K562 (cell line): ENCODE results near the gene P2RY14. TPM values are rescaled to one million over a fixed set of nuclear protein-coding genes. Genes with fewer than 3 reads are reported as not detected.

Experiments
- ATAC-seq: fragments of 200-7000 bp; cut with Tn5 transposase; 3 replicates; pipeline ENCODE4 v1.9.1; 2020; ENCODE audit warnings: moderate library complexity
- BruUV-seq: library from RNA; stranded (reverse); fragments of 400-500 nt; replicated peaks from 2 replicates; lab custom pipeline; 2021; lab: Mats Ljungman, UMichigan
- CTCF ChIA-PET: fragments of 300-600 bp; formaldehyde crosslinking; extraction: SDS; loops from one replicate; lab custom pipeline; 2021; ENCODE audit warnings: low intra/inter-chr PET ratio; lab: Yijun Ruan, JAX
- POLR2A ChIA-PET: fragments of 300-600, 350-650 bp; sonication (Branson Sonifier 250); formaldehyde crosslinking; extraction: SDS; loops from one replicate; lab custom pipeline; 2021; ENCODE audit warnings: antibody characterized with exemption, inconsistent platforms; lab: Yijun Ruan, JAX
- DNase-seq, 4 experiments: peaks; one replicate each; pipeline versions ENCODE4 v3.0.0 to v3.0.0-alpha.2; 2011 to 2018; ENCODE audit warnings: low spot score in 3 of 4, mixed read lengths in 3 of 4; ENCODE audit errors: extremely low read depth in 1 of 4
- FAIRE-seq: peaks from 2 replicates; lab custom pipeline; 2011; peaks lifted over from hg19 to GRCh38; lab: Jason Lieb, UNC
- H2AFZ ChIP-seq: 2 replicates; pipeline ENCODE4 v1.6.0; 2011; ENCODE audit warnings: low read depth, low read length, control low read depth, inconsistent platforms
- H3K27ac ChIP-seq: fragments of 200-600 bp; 3 replicates; pipeline ENCODE4 v1.8.0; 2011; ENCODE audit warnings: low read depth, mild to moderate bottlenecking, control low read depth, inconsistent platforms, low read length, moderate library complexity, mixed read lengths; ENCODE audit errors: extremely low read depth
- H3K27me3 ChIP-seq, 2 experiments: fragments of 300-600 bp in 1 of 2; 2 replicates in 1 of 2; 3 replicates in 1 of 2; pipeline versions ENCODE4 v1.6.0 to v1.8.0; 2011; ENCODE audit warnings: inconsistent platforms in 2 of 2, low read length in 2 of 2, mild to moderate bottlenecking in 1 of 2, mixed read lengths in 1 of 2, moderate library complexity in 1 of 2; ENCODE audit not compliant: control insufficient read depth in 2 of 2, insufficient read depth in 2 of 2
- H3K36me3 ChIP-seq: fragments of 300-600 bp; 3 replicates; pipeline ENCODE4 v1.8.0; 2011; ENCODE audit warnings: mild to moderate bottlenecking, low read length, inconsistent platforms; ENCODE audit not compliant: control insufficient read depth, insufficient read depth
- H3K4me1 ChIP-seq, 2 experiments: fragments of 200-600 bp in 1 of 2; replicated peaks in 1 of 2; 2 replicates in 1 of 2; 3 replicates in 1 of 2; pipeline versions ENCODE4 v1.5.1 to v1.8.0; 2011; ENCODE audit warnings: inconsistent platforms in 2 of 2, low read length in 2 of 2, mild to moderate bottlenecking in 1 of 2, mixed read lengths in 1 of 2, moderate library complexity in 1 of 2; ENCODE audit not compliant: control insufficient read depth in 2 of 2, insufficient read depth in 2 of 2
- H3K4me2 ChIP-seq: 2 replicates; pipeline ENCODE4 v1.6.1; 2011; ENCODE audit warnings: low read length, control low read depth, inconsistent platforms, mixed read lengths; ENCODE audit not compliant: insufficient read depth
- H3K4me3 ChIP-seq: fragments of 200-600 bp; sonication (generic), shearing (Covaris generic); 2 replicates; pipeline ENCODE4 v1.5.1; 2016; ENCODE audit warnings: control low read depth, inconsistent platforms
- H3K79me2 ChIP-seq: fragments of 200-600 bp; 3 replicates; pipeline ENCODE4 v1.8.0; 2011; ENCODE audit warnings: low read length, inconsistent platforms; ENCODE audit not compliant: control insufficient read depth, insufficient read depth
- H3K9ac ChIP-seq, 2 experiments: 2 replicates each; pipeline versions ENCODE4 v1.6.0 to v1.6.1; 2011; ENCODE audit warnings: low read depth in 2 of 2, low read length in 2 of 2, control low read depth in 1 of 2, inconsistent platforms in 1 of 2, mild to moderate bottlenecking in 1 of 2, mixed read lengths in 1 of 2; ENCODE audit not compliant: insufficient read depth in 1 of 2
- H3K9me1 ChIP-seq: one replicate; pipeline ENCODE4 v1.6.0; 2011; ENCODE audit warnings: inconsistent platforms, mild to moderate bottlenecking, low read length, moderate library complexity; ENCODE audit not compliant: control insufficient read depth, insufficient read depth
- H3K9me3 ChIP-seq: replicated peaks from 2 replicates; pipeline ENCODE4 v1.5.1; 2011; ENCODE audit warnings: low read depth, low read length, inconsistent platforms; ENCODE audit not compliant: control insufficient read depth, insufficient read depth
- H4K20me1 ChIP-seq: replicated peaks from 2 replicates; pipeline ENCODE4 v1.6.1; 2011; ENCODE audit warnings: low read length, inconsistent platforms, mixed read lengths; ENCODE audit not compliant: control insufficient read depth, insufficient read depth
- ADNP ChIP-seq: fragments of 200-800 bp; sonication (Bioruptor generic); IDR thresholded peaks from 2 replicates; pipeline ENCODE4 v1.6.1; 2016; ENCODE audit warnings: missing genetic modification characterization, missing compliant biosample characterization
- ARID2 ChIP-seq: fragments of 450-650 bp; IDR thresholded peaks from 2 replicates; pipeline ENCODE4 v1.6.1; 2017; ENCODE audit warnings: antibody characterized with exemption, mild to moderate bottlenecking
- CREM ChIP-seq: IDR thresholded peaks from 2 replicates; pipeline ENCODE4 v1.6.1; 2014; ENCODE audit warnings: antibody characterized with exemption, low read depth
- FOXJ3 ChIP-seq: sonication (generic); formaldehyde crosslinking; IDR thresholded peaks from 2 replicates; pipeline ENCODE4 v1.4.0; 2020; ENCODE audit warnings: mild to moderate bottlenecking, missing genetic modification reagents
- GABPA ChIP-seq: fragments of 200-800 bp; sonication (Bioruptor generic); conservative IDR thresholded peaks from 2 replicates; pipeline ENCODE4 v1.6.1; 2016; ENCODE audit warnings: low read depth, missing genetic modification characterization, missing compliant biosample characterization
- HCFC1 ChIP-seq: IDR thresholded peaks from 2 replicates; pipeline ENCODE4 v1.6.1; 2012; ENCODE audit warnings: low read depth, low read length, improper control_type of control experiment
- HDGF ChIP-seq: fragments of 450-650 bp; IDR thresholded peaks from 2 replicates; pipeline ENCODE4 v1.6.1; 2016
- KHSRP ChIP-seq: fragments of 450-650 bp; IDR thresholded peaks from 2 replicates; pipeline ENCODE4 v1.6.1; 2017
- PHB ChIP-seq: fragments of 250-450 bp; sonication (Bioruptor Pico); IDR thresholded peaks from 2 replicates; pipeline ENCODE4 v1.5.0; 2021
- POLR2AphosphoS2 ChIP-seq: IDR thresholded peaks from 2 replicates; pipeline ENCODE4 v1.6.1; 2012; ENCODE audit warnings: low read length, improper control_type of control experiment
- RFX1 ChIP-seq: fragments of 450-650 bp; IDR thresholded peaks from 2 replicates; pipeline ENCODE4 v1.6.1; 2016; ENCODE audit warnings: mild to moderate bottlenecking, moderate library complexity
- SMARCA4 ChIP-seq: fragments of 450-650 bp; IDR thresholded peaks from 2 replicates; pipeline ENCODE4 v1.6.1; 2016
- WGBS: fragments of 100-300 bp; shearing (Covaris generic); methylation state at CpG from one replicate; pipeline ENCODE4 v1.1.6; 2016; ENCODE audit warnings: low coverage, mixed read lengths; ENCODE audit not compliant: insufficient coverage; ENCODE audit errors: missing lambda C conversion rate; 5-methylcytosine and 5-hydroxymethylcytosine counted together
- in situ Hi-C: fragments of 300-500 bp; cut with MboI; formaldehyde crosslinking; loops from 4 replicates; pipeline ENCODE4 v1.15.0; 2018; ENCODE audit warnings: inconsistent platforms, mixed read lengths
- intact Hi-C: fragments of 100-400 bp; cut with micrococcal nuclease; formaldehyde crosslinking; loops from 2 replicates; pipeline ENCODE4 v1.14.2; 2022
- polyA plus RNA-seq, 8 experiments: library from polyadenylated mRNA; depleted of rRNA in 4 of 8; stranded (reverse) in 5 of 8; unstranded in 3 of 8; fragments of >200 nt; fragmentation: Nextera tagmentation in 2 of 8; fragmentation: Illumina TruSeq in 1 of 8; extraction: Ambion mirVana in 2 of 8; extraction: Trizol in 1 of 8; gene quantifications; 2 replicates each; pipeline versions ENCODE4 v1.2.1 to v1.2.3, GENCODE V29; 2011 to 2014; ENCODE audit warnings: inconsistent platforms in 1 of 8, missing spikeins in 1 of 8
- total RNA-seq, 7 experiments: library from RNA; depleted of rRNA in 6 of 7; stranded (reverse); fragments of >200 nt in 6 of 7; fragmentation: Illumina TruSeq in 2 of 7; extraction: Trizol in 2 of 7; gene quantifications; 2 replicates each; pipeline versions ENCODE4 v1.2.1 to v1.2.3, GENCODE V29; 2011 to 2021; ENCODE audit warnings: low replicate concordance in 1 of 7

The P2RY14 gene
- total and polyA plus RNA-seq, 9 of the 15 experiments (the other 6 are each of a cell fraction or from before 2014, with no cell fraction given) = not detected

DNA sequence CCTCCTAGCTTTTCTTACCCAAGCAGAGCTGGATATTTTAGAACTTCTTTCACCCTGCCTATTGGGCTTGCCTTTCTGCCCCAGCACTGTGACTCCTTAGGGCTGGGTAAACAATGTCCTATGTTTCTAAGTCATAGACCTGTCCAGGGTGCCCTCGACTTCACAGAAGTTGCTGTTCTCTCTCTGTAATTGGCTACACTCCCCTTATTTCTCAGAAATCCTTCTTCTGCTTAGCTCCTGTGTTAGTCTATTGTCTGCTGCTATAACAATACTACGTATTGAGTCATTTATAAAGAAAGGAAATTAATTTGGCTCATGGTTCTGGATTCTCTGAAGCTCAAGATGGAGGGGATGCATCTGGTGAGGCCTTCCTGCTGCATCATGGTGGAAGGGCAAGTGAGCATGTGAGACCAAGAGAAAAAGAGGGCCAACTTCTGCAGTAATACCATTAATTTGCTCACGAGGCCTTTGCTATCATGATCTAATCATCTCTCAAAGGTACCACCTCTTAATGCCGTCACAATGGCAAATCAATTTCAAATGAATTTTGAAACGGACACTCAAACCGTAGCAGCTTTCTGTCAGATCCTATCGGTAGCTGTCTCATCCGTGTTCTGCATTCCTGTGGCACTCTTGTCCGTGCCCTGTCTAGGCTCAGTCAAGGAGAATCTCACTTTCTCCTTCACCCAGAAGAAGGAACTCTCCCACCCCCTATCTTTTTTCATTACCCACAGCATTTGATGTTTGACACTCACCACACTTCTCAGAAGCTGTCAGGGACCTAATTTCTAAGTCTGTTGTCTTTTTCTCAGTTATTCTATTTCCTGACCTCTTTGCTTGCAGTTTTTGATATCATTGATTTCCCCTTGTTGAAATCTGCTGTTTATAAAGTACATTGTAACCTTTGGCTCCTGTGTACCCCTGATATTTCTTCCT is 53.0 kb downstream of the P2RY14 start:
- POLR2A ChIA-PET = interaction anchor here (0.8 kb wide), 1 partner anchor 69 kb away, joined by 4 read pairs; no protein-coding TSS in a partner anchor
- H3K4me2 ChIP-seq = no peak overlapping the region
- H3K36me3 ChIP-seq = no peaks in the 10 kb centered on the region
- 0% methylated on average over 9 of the region's 9 CpGs for WGBS
- no peak for ATAC-seq
- no peak overlapping the region for H3K27ac ChIP-seq
- TF ChIP-seq GABPA (no peak), KHSRP (no peak), HCFC1 (no peak), POLR2AphosphoS2 (no peak), ARID2 (no peak), SMARCA4 (no peak), HDGF (no peak), FOXJ3 (CRISPR knock-in tag) (no peak), PHB (CRISPR knock-in tag) (no peak), ADNP (tag) (no peak), RFX1 (no peak), CREM (no peak)
- H3K79me2 ChIP-seq = no peaks in the 10 kb centered on the region
- peaks cover 5 to 7% of the 10 kb centered on the region in 2 experiments; a peak in 2 of 5 replicates for H3K27me3 ChIP-seq
- H3K4me3 ChIP-seq = no peak overlapping the region
- no peak for DNase-seq
- no peaks in the 10 kb centered on the region for H3K9me3 ChIP-seq
- no peak for FAIRE-seq
- CTCF ChIA-PET = no interaction called here
- no peak overlapping the region for H3K9ac ChIP-seq
- intact Hi-C loops = no loop called here
- BruUV-seq = no TSS peak
- no peak overlapping the region for H2AFZ ChIP-seq
- no peaks in the 10 kb centered on the region for H3K4me1 ChIP-seq
- no peaks in the 10 kb centered on the region for H4K20me1 ChIP-seq
- peaks cover 3% of the 10 kb centered on the region for H3K9me1 ChIP-seq
- in situ Hi-C loops = loop anchor here (25.0 kb wide), 1 partner anchor 612 kb away; no protein-coding TSS in a partner anchor
